HPDE6-E6E7 (cell line): ENCODE data around the gene PTCRA.
"Not testable (repeated sequence)": the region's sequence is repeated elsewhere in the genome, so short reads cannot be mapped to it uniquely, and the experiment has no call there.

ENCODE experiments used
- DNase-seq: peaks from one replicate; pipeline ENCODE4 v3.0.0; 2011; ENCODE audit warnings: missing footprints; ENCODE audit errors: extremely low spot score

The PTCRA gene

DNA sequence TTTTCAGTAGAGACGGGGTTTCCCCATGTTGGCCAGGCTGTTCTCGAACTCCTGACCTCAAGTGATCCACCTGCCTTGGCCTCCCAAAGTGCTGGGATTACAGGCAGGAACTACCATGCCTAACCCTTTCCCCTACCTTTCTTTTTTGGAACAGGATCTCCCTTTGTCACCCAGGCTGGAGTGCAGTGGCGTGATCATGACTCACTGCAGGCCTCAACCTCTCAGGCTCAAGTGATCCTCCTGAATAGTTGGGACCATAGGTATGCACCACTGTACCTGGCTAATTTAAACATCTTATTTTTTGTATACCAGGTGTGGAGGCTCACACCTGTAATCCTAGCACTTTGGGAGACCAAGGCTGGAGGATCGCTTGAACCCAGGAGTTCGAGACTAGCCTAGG, 25.5 kb downstream of the PTCRA start:
- not testable (repeated sequence) for DNase-seq

GRCh38 chr6:42942444-42942843, 26.6 kb downstream of the PTCRA start:
- DNase-seq, result no peak

DNA sequence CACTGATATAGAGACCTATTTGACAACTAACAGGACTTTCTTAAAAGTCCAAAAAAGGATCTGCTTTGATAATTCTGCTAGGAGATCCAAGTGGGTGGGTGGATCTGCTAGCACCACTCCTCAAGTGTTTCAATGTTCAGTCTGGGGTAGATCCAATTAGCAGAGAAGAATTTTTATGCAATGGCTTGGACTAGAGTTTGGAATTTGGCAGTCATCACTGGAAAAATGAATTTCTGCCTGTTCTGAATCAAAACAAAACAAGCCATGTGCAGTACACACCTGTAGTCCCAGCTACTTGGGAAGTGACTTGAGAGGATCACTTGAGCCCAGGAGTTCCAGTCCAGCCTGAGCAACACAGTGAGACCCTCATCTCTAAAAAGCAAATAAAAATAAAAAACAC, 32.1 kb downstream of the PTCRA start:
- no peak for DNase-seq

DNA sequence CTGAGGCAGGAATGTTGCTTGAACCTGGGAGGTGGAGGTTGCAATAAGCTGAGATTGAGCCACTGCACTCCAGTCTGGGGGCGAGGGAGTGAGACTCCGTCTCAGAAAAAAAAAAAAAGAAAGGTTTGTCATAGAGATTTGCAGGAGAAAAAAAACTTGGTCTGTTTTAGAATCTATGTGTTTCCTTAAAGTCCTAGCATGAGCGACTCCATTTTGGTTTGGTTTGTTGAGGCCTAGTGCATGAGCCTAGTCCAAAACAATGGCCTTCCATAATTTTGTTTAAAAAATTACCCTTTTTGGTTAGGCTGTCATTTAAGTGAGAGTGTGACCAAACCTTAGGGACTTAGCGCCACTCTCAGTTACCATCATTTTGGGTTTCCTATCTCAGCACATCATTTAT, 36.5 kb downstream of the PTCRA start:
- no peak for DNase-seq

GRCh38 chr6:42954405-42954804, 38.6 kb downstream of the PTCRA start:
- DNase-seq, result not testable (repeated sequence)

DNA sequence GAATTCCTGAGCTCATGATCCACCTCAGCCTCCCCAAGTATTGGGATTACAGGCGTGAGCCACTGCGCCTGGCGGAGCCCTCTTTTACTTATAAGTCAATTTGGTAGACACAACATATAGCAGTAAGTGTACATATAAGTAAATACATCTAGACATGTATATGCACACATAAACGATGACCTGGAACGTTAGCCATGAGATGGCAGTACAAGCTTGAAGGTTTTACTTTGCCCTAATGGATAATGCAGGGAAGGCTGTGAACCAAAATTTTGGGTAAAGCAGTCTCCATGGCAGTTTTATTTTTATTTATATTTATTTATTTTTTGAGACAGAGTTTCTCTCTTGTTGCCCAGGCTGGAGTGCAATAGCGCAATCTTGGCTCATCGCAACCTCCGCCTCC, 42.3 kb downstream of the PTCRA start:
- no peak for DNase-seq

DNA sequence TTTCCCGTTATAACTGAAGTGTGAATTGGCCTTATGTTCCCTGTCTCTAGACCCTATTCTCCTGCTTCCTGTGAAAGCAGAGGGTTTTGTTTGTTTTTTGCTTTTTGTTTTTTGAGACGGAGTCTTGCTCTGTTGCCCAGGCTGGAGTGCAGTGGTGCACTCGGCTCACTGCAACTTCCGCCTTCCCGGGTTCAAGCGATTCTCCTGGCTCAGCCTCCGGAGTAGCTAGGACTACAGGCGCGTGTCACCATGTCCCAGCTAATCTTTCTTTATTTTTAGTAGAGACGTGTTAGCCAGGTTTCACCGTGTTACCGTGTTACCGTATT, 44.0 kb downstream of the PTCRA start:
- no peak for DNase-seq

GRCh38 chr6:42960243-42961019, 44.6 kb downstream of the PTCRA start, which contains the start of gene GNMT:
GNMT (plus strand) TSS chr6:42960754; CDS start chr6:42960768, 14 bp downstream.
- peak; percentile 66 for DNase-seq

DNA sequence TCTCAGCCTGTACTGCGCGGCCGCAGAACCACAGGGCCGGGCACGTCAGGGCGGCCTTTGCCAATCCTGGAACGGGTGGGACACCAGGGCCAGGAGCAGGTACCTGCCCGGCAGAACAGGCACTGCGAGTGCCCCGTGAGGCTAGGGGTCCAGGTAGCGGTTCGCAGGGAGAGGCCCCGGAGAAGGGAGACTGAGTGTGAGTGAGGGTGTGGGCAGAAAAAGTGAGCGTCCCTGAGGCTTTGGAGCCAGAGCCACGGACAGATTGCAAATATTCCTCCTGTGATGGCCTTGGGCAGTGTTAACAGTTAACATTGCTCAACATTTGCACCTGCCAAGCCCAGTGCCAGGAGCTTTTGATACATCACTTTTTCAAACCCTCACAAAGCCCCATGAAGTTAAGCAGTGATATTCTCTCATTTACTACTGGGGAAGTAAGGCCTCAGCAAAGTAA, 45.2 kb downstream of the PTCRA start:
- DNase-seq, result no peak

DNA sequence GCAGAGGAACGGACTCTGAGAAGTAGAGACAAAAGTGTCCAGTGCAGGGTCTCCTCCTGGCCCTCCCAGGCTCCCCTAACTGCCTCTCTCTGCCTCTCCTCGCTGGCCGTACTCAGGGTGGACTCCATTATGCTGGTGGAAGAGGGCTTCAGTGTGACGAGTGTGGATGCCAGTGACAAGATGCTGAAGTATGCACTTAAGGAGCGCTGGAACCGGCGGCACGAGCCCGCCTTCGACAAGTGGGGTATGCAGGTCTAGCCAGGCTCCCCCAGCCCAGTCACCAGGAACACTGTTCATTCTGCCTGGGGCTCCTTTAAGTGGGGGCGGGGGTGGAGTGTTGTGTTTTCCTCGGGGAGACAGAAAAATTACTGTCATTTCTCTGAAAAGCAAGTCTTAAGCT, 46.2 kb downstream of the PTCRA start:
- DNase-seq, result no peak

DNA sequence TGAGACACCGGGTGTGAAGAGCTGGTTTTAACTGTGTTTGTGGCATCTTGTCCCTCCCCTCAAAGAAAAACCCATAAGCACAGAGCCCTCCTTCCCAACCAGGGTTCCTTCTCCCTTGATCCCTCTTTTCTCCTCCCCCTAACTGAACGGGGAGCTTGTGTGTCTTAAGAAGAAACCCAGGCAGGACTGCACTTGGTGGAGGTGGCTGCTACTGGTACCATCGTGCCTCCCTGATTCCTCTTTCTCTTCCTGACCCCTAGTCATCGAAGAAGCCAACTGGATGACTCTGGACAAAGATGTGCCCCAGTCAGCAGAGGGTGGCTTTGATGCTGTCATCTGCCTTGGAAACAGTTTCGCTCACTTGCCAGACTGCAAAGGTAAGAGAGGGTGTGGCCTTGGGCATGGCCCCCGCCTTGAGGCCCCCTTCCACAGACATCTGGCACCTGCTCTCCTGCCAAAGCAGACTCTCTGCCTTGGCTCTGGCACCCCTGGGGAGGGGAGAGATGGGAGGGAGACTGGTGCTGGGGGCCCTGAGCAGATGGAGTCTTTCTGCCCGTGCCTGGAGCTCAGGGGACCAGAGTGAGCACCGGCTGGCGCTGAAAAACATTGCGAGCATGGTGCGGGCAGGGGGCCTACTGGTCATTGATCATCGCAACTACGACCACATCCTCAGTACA, 46.8 kb downstream of the PTCRA start:
- DNase-seq, result no peak

DNA sequence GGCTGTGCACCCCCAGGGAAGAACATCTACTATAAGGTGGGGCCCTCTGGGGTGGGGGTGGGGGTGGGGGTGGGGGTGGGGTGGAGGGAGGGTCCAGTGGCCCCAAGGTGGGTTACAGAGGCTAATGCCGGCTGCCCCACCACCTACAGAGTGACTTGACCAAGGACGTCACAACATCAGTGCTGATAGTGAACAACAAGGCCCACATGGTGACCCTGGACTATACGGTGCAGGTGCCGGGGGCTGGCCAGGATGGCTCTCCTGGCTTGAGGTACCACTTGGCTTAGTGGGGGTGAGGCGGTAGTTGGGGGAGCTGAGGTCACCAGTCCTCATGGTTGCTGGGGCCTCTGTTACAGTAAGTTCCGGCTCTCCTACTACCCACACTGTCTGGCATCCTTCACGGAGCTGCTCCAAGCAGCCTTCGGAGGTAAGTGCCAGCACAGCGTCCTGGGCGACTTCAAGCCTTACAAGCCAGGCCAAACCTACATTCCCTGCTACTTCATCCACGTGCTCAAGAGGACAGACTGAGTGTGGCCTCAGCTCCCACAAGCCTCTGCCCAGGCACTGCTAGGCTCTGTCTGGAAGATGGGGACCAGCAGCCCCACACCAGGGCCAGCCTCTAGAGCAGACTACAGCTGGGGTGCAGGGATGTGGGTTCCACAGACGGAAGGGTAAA, 47.5 kb downstream of the PTCRA start:
- no peak for DNase-seq

DNA sequence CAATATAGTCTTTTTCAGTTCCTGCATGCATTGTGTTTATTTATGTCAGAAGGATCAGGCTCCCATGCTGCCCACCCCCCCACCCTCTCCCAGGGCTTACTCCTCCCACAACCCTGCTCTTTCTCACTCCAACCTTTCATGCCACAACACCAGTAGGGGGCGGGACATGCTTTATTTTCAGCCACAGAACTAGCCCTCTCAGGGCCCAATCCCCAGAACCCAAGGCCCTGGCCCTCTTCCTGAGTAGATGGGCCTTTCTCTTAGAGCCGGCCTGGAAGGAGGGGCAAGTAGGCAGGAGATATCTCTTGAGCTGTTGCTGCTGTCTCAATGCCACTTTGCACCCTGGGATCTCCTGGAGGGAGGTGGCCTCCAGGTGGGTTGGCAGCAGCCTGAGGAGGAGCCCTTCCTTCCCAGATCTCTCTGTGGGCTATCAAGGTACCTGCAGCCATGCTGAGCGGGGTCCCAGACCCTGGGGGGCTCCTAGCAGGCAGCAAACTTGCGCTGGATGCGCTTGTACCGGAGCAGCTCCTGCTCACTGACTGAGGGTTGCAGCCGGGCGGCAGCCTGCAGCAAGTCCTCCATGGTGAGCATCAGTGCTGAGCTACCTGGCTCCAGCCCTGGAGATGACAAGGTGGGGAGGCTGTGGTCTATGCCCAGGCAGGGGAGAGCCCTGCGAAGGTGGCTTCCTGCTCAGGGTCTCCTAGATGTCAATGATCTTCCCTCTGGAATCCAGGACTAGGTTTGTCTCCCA, 48.2 kb downstream of the PTCRA start:
- DNase-seq, result no peak

DNA sequence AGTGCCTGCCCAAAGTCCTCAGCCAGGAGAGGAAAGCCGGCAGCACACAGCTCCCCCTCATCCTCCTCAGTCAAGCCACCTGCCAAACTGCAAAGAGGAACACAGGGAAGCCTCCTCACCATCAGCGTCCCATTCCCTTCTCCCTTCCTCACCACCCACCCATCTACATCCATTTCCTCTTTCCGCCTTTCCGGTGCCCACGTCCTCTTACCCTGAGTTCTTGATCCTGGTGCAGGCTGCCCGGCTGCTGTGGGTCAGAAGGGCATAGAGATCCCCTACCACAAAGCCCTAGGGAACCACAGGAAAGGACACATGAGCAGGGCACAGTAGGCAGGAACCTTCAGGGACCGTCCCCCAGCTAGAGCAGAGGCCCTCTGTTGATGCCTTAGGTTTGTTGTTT, 50.7 kb downstream of the PTCRA start:
- no peak for DNase-seq

- no peak for DNase-seq
Measured at GRCh38 chr6:42967228-42967627, 51.4 kb downstream of the PTCRA start.

DNA sequence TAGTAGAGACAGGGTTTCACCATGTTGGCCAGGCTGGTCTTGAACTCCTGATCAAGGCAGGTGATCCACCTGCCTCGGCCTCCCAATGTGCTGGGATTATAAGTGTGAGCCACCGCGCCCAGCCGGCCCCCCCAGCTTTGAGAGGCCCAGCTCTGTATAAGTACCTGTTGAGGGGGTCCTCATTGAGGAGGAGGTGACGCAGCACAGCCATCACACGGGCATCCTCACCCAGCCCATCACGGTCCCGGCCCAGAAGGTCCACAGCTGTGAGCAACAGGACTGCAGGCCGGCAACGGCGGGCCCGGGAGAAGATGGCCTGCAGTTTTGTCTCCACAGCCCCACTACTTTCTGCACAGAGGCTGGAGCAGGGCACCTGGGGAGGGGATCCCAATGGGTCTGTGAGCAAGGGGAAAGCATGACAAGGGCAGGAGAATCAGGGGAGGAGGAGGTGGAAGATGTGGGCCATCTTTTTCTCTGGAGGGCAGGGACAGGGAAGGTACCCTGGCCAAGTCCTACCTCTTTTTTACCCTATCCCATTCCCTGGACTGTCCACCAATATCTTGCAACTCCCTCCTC, 52.4 kb downstream of the PTCRA start:
- no peak for DNase-seq

DNA sequence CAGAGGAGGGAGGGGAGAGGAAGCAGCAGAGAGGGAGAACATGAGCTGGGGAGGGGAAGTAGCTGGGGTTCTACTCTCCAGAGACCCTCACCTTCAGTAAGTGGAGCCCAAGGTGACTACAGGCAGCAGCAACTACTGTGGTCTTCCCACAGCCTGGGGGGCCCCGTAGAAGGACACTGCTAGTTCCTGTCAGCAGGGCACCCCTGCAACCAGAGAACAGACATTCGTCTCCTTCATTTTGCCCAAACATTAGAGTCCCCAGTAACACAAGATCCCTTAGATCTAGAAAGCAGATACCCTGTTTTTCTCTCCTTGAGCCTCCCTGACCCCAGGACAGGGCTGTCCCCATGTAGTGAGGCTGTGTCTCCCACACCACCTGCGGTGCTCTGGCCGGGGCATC, 52.9 kb downstream of the PTCRA start:
- DNase-seq, result no peak

GRCh38 chr6:42969431-42969830, 53.6 kb downstream of the PTCRA start:
- no peak for DNase-seq

DNA sequence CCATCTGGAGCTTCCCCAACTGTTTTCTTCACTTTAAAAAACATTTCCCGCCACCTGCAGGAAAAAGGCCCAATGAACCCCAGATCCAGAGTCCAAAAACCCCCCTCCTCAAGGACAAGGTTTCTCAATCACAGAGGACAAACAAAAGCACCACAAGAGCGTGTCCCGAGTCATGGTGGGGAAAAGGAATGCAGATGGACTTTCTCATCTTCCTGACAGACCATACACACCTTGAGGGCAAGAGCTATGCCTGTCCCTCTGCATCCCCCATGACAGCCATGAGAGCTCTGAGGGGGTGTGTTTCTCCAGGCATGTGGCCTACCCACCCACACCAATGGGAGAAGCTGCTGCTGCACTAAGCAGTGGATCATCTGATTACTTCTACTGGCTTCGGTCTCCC, 54.1 kb downstream of the PTCRA start:
- no peak for DNase-seq

DNA sequence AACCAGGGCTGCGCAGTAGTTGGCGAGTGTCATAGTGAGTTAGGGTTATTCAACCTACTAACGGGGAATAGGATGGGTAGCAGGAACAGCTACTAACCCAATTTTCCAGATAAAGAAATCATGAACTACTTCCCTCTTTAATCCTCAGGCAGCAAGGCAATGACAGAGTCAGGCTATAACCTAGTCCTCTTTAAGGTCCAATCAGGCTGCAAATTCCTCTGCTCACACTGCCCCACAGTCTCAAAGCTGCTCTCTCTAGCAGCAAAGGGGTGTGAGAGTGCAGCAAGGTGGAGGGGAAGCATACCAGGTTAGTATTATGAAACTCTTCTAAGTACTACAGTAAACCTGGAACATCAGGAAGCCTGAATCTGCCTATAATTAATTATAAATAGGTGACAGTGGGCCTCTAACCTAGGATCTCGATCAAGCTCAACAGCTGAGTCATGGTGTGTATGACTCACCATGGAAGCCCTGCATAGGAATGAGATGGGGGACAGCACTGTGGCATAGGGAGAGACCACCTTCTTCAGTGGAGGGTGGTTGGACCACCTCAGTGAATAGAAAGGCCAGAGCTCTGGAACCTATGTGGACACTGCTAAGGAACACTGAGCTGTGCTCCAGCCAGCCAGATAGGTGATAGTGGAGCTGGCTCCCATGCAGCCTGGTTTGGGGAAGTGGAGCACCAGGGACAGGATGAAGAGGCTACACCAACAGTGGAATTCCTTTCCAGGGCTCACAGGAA, 55.2 kb downstream of the PTCRA start:
- no peak for DNase-seq

DNA sequence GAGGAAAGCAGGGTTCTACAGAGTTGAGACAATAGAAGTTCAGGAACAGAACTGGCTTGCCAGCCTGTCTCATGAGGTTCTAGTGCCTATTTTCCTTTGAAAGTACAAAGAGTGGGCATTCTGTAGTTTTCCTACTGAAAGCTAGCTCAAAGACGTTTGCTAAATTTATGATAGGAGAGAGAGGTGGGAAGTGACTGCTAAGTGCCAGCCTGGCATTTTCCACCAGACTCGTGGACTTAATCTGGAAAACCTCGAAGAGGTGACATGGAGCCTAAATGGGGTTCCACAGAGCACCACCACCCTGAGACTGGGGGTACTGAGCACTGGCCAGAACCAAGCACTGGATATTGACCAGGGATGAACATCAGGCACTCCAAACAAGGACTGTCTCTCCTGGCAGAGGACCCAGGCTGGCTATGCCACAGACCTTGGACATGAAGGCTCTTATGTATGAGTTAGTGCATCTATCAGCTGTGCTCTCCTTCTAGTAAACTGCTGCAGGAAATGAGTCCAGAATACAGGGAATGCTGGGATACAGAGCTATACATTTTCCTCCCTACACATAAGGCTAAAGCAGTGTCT, 56.0 kb downstream of the PTCRA start:
- DNase-seq, result no peak
